Neuronal stem cell (in vitro differentiated cells): ENCODE results near the gene RPS6KC1.

Experiments
- DNase-seq: peaks from one replicate; pipeline ENCODE4 v3.0.0-alpha.2; 2013; ENCODE audit warnings: low spot score
- H2AFZ ChIP-seq: one replicate; pipeline ENCODE4 v1.6.1; 2013; ENCODE audit warnings: mild to moderate bottlenecking, low read length, inconsistent platforms
- H2AK5ac ChIP-seq: 2 replicates; pipeline ENCODE4 v1.6.1; 2013; ENCODE audit warnings: low read depth, mild to moderate bottlenecking, inconsistent platforms, low read length, moderate library complexity, mixed read lengths
- H2BK120ac ChIP-seq: 2 replicates; pipeline ENCODE4 v1.6.1; 2013; ENCODE audit warnings: low read depth, mild to moderate bottlenecking, inconsistent platforms, low read length, moderate library complexity, mixed read lengths
- H2BK12ac ChIP-seq: one replicate; pipeline ENCODE4 v1.6.1; 2013; ENCODE audit warnings: low read length, inconsistent platforms
- H2BK15ac ChIP-seq: 2 replicates; pipeline ENCODE4 v1.6.1; 2013; ENCODE audit warnings: mild to moderate bottlenecking, low read length, inconsistent platforms, mixed read lengths
- H2BK5ac ChIP-seq: one replicate; pipeline ENCODE4 v1.6.1; 2013; ENCODE audit warnings: inconsistent platforms, mild to moderate bottlenecking, low read length, moderate library complexity
- H3K14ac ChIP-seq: one replicate; pipeline ENCODE4 v1.6.1; 2013; ENCODE audit warnings: low read length, inconsistent platforms
- H3K18ac ChIP-seq: 2 replicates; pipeline ENCODE4 v1.6.1; 2013; ENCODE audit warnings: low read length, inconsistent platforms
- H3K23ac ChIP-seq: 2 replicates; pipeline ENCODE4 v1.6.1; 2013; ENCODE audit warnings: low read depth, mild to moderate bottlenecking, mixed read lengths, low read length, inconsistent platforms; ENCODE audit not compliant: poor library complexity
- H3K27ac ChIP-seq: replicated peaks from 3 replicates; pipeline ENCODE4 v1.5.1; 2013; ENCODE audit warnings: low read length, inconsistent platforms
- H3K27me3 ChIP-seq, 3 experiments: 2 replicates each; pipeline ENCODE4 v1.6.1; 2013; ENCODE audit warnings: low read length in 3 of 3, mild to moderate bottlenecking in 2 of 3, inconsistent platforms in 1 of 3, low read depth in 1 of 3, mixed read lengths in 1 of 3, moderate library complexity in 1 of 3; ENCODE audit not compliant: control insufficient read depth in 3 of 3, insufficient read depth in 3 of 3
- H3K36me3 ChIP-seq, 2 donors: replicated peaks in 1 of 2; 2 replicates each; pipeline ENCODE4 v1.6.1; 2013; ENCODE audit warnings: low read length in 2 of 2; ENCODE audit not compliant: control insufficient read depth in 2 of 2, insufficient read depth in 2 of 2
- H3K4ac ChIP-seq: 2 replicates; pipeline ENCODE4 v1.6.1; 2013; ENCODE audit warnings: inconsistent platforms, mild to moderate bottlenecking, low read length, moderate library complexity
- H3K4me1 ChIP-seq, 2 donors: 1 replicate in 1 of 2; 2 replicates in 1 of 2; pipeline ENCODE4 v1.6.1; 2013; ENCODE audit warnings: low read length in 2 of 2, low read depth in 1 of 2; ENCODE audit not compliant: control insufficient read depth in 2 of 2, insufficient read depth in 1 of 2
- H3K4me2 ChIP-seq: one replicate; pipeline ENCODE4 v1.6.1; 2013; ENCODE audit warnings: mild to moderate bottlenecking, low read length, inconsistent platforms; ENCODE audit not compliant: insufficient read depth, poor library complexity, severe bottlenecking
- H3K4me3 ChIP-seq, 2 donors: 2 replicates each; pipeline ENCODE4 v1.5.1; 2013; ENCODE audit warnings: low read length in 2 of 2, mild to moderate bottlenecking in 2 of 2, inconsistent platforms in 1 of 2, moderate library complexity in 1 of 2
- H3K79me1 ChIP-seq: one replicate; pipeline ENCODE4 v1.6.1; 2013; ENCODE audit warnings: low read depth, mild to moderate bottlenecking, inconsistent platforms, low read length, moderate library complexity
- H3K9ac ChIP-seq: one replicate; pipeline ENCODE4 v1.6.1; 2013; ENCODE audit warnings: mild to moderate bottlenecking, low read depth, low read length, inconsistent platforms; ENCODE audit not compliant: poor library complexity
- H3K9me3 ChIP-seq, 2 donors: replicated peaks in 1 of 2; 2 replicates each; pipeline versions ENCODE3 to v1.6.1; 2013; ENCODE audit warnings: low read length in 2 of 2, mild to moderate bottlenecking in 2 of 2, inconsistent platforms in 1 of 2, low read depth in 1 of 2, mixed read lengths in 1 of 2, moderate library complexity in 1 of 2; ENCODE audit not compliant: control insufficient read depth in 2 of 2, insufficient read depth in 1 of 2
- H4K8ac ChIP-seq: one replicate; pipeline ENCODE4 v1.6.1; 2013; ENCODE audit warnings: low read depth, mild to moderate bottlenecking, inconsistent platforms, low read length, moderate library complexity
- H4K91ac ChIP-seq: one replicate; pipeline ENCODE4 v1.6.1; 2013; ENCODE audit warnings: low read length, low read depth, mild to moderate bottlenecking, inconsistent platforms; ENCODE audit not compliant: poor library complexity
- WGBS, 2 donors: extraction: QIAGEN DNeasy Blood & Tissue Kit; methylation state at CpG; one replicate each; pipeline ENCODE4 v1.1.7; 2013; ENCODE audit warnings: missing lambda C conversion rate in 2 of 2, mixed read lengths in 1 of 2; ENCODE audit not compliant: insufficient read length in 2 of 2, insufficient replicate concordance in 1 of 2; ENCODE audit errors: extremely low coverage in 2 of 2; 5-methylcytosine and 5-hydroxymethylcytosine counted together

The RPS6KC1 gene

GRCh38 chr1:213125643-213126042 is 74.6 kb downstream of the RPS6KC1 start:
- no peak for DNase-seq
- Histone ChIP-seq H2BK15ac (no peak overlapping the region), H2AK5ac (no peak overlapping the region), H3K4me3 (no peak overlapping the region), H3K9ac (no peak overlapping the region), H3K9me3 (no peaks in the 10 kb centered on the region), H3K18ac (no peak overlapping the region), H4K91ac (no peak overlapping the region), H2BK5ac (no peak overlapping the region), H3K27me3 (no peaks in the 10 kb centered on the region), H2AFZ (no peak overlapping the region), H3K36me3 (no peaks in the 10 kb centered on the region), H3K79me1 (no peaks in the 10 kb centered on the region), H2BK12ac (no peak overlapping the region), H3K27ac (no peak overlapping the region), H3K4me1 (no peaks in the 10 kb centered on the region), H2BK120ac (no peak overlapping the region), H3K4ac (no peak overlapping the region), H3K4me2 (no peak overlapping the region), H3K14ac (no peak overlapping the region), H4K8ac (no peak overlapping the region), H3K23ac (no peak overlapping the region)
- no CpG with 5 or more reads among the region's 2 CpGs for WGBS, 2 donors

GRCh38 chr1:213127074-213127473 is 76.0 kb downstream of the RPS6KC1 start:
- no peaks in the 10 kb centered on the region for H3K9me3 ChIP-seq
- H3K27me3 ChIP-seq: no peaks in the 10 kb centered on the region
- no peak overlapping the region for H2AFZ ChIP-seq
- no peak overlapping the region for H2BK15ac ChIP-seq
- no peak overlapping the region for H3K23ac ChIP-seq
- H2AK5ac ChIP-seq: no peak overlapping the region
- H3K79me1 ChIP-seq: no peaks in the 10 kb centered on the region
- no peaks in the 10 kb centered on the region for H3K36me3 ChIP-seq
- H2BK120ac ChIP-seq: no peak overlapping the region
- H3K4me1 ChIP-seq: no peaks in the 10 kb centered on the region
- H3K27ac ChIP-seq: no peak overlapping the region
- no peak overlapping the region for H3K4me3 ChIP-seq
- no peak overlapping the region for H4K91ac ChIP-seq
- no peak overlapping the region for H2BK5ac ChIP-seq
- no CpG with 5 or more reads among the region's 1 CpG for WGBS, 2 donors
- no peak overlapping the region for H3K4me2 ChIP-seq
- H3K18ac ChIP-seq: no peak overlapping the region
- H3K14ac ChIP-seq: no peak overlapping the region
- no peak overlapping the region for H4K8ac ChIP-seq
- DNase-seq: no peak
- no peak overlapping the region for H3K4ac ChIP-seq
- no peak overlapping the region for H3K9ac ChIP-seq
- H2BK12ac ChIP-seq: no peak overlapping the region

- no peak overlapping the region for H2AFZ ChIP-seq
- no peaks in the 10 kb centered on the region for H3K79me1 ChIP-seq
- H3K36me3 ChIP-seq: no peaks in the 10 kb centered on the region
- no peak overlapping the region for H3K9ac ChIP-seq
- no peak overlapping the region for H2BK12ac ChIP-seq
- no peak overlapping the region for H4K91ac ChIP-seq
- H2AK5ac ChIP-seq: no peak overlapping the region
- no peak overlapping the region for H3K4ac ChIP-seq
- H2BK15ac ChIP-seq: no peak overlapping the region
- H3K4me1 ChIP-seq: peaks cover 0 to 2% of the 10 kb centered on the region in 2 donors
- no peak overlapping the region for H3K23ac ChIP-seq
- H3K27me3 ChIP-seq: no peaks in the 10 kb centered on the region
- no peak overlapping the region for H2BK120ac ChIP-seq
- H3K4me3 ChIP-seq: no peak overlapping the region
- no peak overlapping the region for H3K14ac ChIP-seq
- H3K27ac ChIP-seq: no peak overlapping the region
- H3K4me2 ChIP-seq: no peak overlapping the region
- no peak overlapping the region for H2BK5ac ChIP-seq
- H4K8ac ChIP-seq: no peak overlapping the region
- no peaks in the 10 kb centered on the region for H3K9me3 ChIP-seq
- no peak overlapping the region for H3K18ac ChIP-seq
- no peak for DNase-seq
Measured at GRCh38 chr1:213131851-213132655, 81.0 kb downstream of the RPS6KC1 start.

- no peak overlapping the region for H2AK5ac ChIP-seq
- no peak overlapping the region for H3K27ac ChIP-seq
- DNase-seq: no peak
- H3K79me1 ChIP-seq: no peaks in the 10 kb centered on the region
- H2AFZ ChIP-seq: no peak overlapping the region
- H2BK12ac ChIP-seq: no peak overlapping the region
- H3K18ac ChIP-seq: no peak overlapping the region
- H3K4me3 ChIP-seq: no peak overlapping the region
- no peaks in the 10 kb centered on the region for H3K36me3 ChIP-seq
- no peaks in the 10 kb centered on the region for H3K27me3 ChIP-seq
- no peak overlapping the region for H3K14ac ChIP-seq
- H2BK120ac ChIP-seq: no peak overlapping the region
- peaks cover 0 to 2% of the 10 kb centered on the region in 2 donors for H3K4me1 ChIP-seq
- no peak overlapping the region for H2BK5ac ChIP-seq
- H3K9ac ChIP-seq: no peak overlapping the region
- H4K91ac ChIP-seq: no peak overlapping the region
- no peak overlapping the region for H3K4me2 ChIP-seq
- no peak overlapping the region for H4K8ac ChIP-seq
- H3K4ac ChIP-seq: no peak overlapping the region
- no peak overlapping the region for H2BK15ac ChIP-seq
- no peak overlapping the region for H3K23ac ChIP-seq
- peaks cover 0 to 8% of the 10 kb centered on the region in 2 donors for H3K9me3 ChIP-seq
Measured at GRCh38 chr1:213135572-213135971, 84.5 kb downstream of the RPS6KC1 start.
